GM10248 (cell line): ENCODE measurements around the gene FXYD4.

Experiments
- CTCF ChIA-PET: fragments of 300-600 bp; sonication (Branson Sonifier 250); formaldehyde crosslinking; extraction: SDS; loops from one replicate; lab custom pipeline; 2021; ENCODE audit warnings: antibody characterized with exemption; lab: Yijun Ruan, JAX
- POLR2A ChIA-PET: fragments of 350-650 bp; sonication (Branson Sonifier 250); formaldehyde crosslinking; extraction: SDS; loops from one replicate; lab custom pipeline; 2020; ENCODE audit warnings: antibody characterized with exemption; lab: Yijun Ruan, JAX
- DNase-seq: peaks from one replicate; pipeline ENCODE4 v3.0.0; 2012; ENCODE audit errors: extremely low spot score
- TF ChIP-seq, protein P1 (sequence below): IDR thresholded peaks from 2 replicates; pipeline ENCODE4 v1.5.1; 2012; ENCODE audit warnings: mild to moderate bottlenecking, low read depth; ENCODE audit errors: extremely low read depth, missing control alignments, control extremely low read depth

Gene FXYD4

DNA sequence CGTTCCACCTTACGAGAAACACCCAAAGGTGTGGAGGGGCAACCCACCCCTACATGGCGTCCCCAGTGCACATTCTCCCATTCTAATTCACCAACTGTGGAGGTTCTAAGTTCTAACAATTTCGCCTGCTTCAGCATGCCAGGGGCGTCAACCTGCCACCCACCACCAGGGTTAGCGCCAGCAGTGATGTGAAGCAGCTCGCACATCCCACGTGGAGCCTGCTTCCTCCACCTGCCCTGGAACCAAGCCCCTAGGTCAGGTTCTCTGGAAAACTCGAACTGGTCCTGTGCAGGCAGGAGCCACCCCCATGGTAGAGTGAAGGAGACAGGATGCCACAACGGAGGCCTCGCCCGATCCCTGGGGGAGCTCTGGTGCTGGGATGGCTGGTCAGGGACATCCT, 33.3 kb upstream of the FXYD4 start:
- TF ChIP-seq, protein P1, sequence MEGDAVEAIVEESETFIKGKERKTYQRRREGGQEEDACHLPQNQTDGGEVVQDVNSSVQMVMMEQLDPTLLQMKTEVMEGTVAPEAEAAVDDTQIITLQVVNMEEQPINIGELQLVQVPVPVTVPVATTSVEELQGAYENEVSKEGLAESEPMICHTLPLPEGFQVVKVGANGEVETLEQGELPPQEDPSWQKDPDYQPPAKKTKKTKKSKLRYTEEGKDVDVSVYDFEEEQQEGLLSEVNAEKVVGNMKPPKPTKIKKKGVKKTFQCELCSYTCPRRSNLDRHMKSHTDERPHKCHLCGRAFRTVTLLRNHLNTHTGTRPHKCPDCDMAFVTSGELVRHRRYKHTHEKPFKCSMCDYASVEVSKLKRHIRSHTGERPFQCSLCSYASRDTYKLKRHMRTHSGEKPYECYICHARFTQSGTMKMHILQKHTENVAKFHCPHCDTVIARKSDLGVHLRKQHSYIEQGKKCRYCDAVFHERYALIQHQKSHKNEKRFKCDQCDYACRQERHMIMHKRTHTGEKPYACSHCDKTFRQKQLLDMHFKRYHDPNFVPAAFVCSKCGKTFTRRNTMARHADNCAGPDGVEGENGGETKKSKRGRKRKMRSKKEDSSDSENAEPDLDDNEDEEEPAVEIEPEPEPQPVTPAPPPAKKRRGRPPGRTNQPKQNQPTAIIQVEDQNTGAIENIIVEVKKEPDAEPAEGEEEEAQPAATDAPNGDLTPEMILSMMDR, result no peak
- ChIA-PET CTCF (interaction anchor here (0.8 to 1.5 kb wide), 3 partner anchors 10 to 325 kb away, joined by 3 to 11 read pairs (median 3); no protein-coding TSS in a partner anchor), POLR2A (no interaction called here)
- DNase-seq, result no peak

DNA sequence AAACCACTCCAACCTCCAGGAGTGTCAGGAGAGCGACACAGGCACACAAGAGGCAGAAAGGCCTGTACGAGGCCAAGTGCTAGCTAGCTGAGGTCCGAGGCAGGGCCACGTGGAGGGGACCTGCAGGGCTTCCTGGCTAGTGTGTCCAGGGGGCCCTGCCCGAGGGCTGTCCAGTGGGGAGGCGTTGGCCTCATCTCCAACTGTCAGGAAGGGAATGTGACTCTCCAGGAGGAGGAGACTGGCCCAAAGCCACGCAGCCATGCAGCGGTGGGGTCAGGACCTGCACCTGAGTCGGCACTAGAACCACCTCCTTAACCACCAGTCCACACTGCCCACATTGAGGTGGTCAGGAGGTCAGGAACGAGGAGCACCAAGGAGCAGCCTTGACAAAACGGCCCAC, 32.3 kb upstream of the FXYD4 start:
- ChIA-PET POLR2A (no interaction called here), CTCF (interaction anchor here (0.8 to 1.5 kb wide), 3 partner anchors 9 to 326 kb away, joined by 3 to 11 read pairs (median 3); no protein-coding TSS in a partner anchor)
- TF ChIP-seq, protein P1, result no peak
- no peak for DNase-seq

DNA sequence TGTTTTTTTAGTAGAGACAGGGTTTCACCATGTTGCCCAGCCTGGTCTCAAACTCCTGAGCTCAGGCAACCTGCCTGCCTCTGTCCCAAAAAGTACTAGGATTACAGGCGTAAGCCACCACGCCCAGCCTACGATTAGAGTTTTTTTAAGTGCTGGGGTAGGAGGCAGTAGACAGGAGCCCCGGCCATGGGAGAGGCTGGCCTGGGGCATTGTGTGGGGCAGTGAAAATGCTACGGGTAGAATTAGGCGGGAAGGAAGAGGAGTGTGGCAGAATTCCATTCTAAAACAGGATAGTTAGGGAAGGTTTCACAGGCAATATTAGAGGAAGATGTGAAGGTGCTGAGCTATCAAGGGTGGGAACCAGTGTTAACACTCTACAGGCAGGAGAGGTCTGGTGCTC, 31.3 kb upstream of the FXYD4 start:
- ChIA-PET CTCF (interaction anchor here (1.1 kb wide), 1 partner anchor 56 kb away, joined by 3 read pairs; no protein-coding TSS in a partner anchor), POLR2A (no interaction called here)
- no peak for DNase-seq
- TF ChIP-seq, protein P1, result no peak

DNA sequence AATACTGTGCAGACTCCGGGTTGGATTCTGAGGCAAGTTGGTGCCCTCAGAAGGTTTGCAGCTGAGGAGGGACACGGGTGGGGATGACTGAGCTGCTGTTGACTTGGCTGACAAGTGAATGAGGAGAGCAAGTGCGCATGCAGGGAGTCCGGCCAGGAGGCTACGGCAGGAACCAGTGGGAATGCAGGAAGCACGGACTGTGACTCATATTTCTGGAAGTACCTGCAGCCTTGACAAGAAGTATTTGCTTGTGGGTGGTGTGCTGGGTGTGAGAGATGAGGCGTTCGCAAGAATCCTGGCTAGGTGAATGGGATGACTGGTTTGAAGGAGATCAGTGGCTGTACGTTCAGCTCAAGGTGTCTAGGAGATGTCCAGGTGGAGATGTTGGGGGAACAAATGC, 30.8 kb upstream of the FXYD4 start:
- DNase-seq, result no peak
- CTCF ChIA-PET, result interaction anchor here (1.1 kb wide), 1 partner anchor 56 kb away, joined by 3 read pairs; no protein-coding TSS in a partner anchor
- POLR2A ChIA-PET, result no interaction called here
- TF ChIP-seq, protein P1, result no peak

DNA sequence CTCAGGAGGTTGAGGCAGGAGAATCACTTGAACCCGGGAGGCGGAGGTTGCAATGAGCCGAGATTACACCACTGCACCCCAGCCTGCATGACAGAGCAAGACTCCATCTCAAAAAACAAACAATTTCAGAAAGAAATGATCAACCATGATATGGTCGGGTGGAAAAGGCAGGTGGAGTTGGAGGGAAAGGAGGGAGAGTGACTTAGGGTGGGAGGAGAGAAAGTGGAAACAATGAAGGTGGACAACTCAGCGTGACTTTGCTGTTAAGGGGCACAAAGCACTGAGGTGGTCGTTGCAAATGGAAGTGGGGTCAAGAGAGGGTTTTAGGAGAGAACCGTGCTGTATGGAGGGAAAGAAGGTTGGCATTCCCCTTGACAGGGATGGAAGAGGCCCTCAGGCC, 30.0 kb upstream of the FXYD4 start:
- ChIA-PET POLR2A (no interaction called here), CTCF (no interaction called here)

DNA sequence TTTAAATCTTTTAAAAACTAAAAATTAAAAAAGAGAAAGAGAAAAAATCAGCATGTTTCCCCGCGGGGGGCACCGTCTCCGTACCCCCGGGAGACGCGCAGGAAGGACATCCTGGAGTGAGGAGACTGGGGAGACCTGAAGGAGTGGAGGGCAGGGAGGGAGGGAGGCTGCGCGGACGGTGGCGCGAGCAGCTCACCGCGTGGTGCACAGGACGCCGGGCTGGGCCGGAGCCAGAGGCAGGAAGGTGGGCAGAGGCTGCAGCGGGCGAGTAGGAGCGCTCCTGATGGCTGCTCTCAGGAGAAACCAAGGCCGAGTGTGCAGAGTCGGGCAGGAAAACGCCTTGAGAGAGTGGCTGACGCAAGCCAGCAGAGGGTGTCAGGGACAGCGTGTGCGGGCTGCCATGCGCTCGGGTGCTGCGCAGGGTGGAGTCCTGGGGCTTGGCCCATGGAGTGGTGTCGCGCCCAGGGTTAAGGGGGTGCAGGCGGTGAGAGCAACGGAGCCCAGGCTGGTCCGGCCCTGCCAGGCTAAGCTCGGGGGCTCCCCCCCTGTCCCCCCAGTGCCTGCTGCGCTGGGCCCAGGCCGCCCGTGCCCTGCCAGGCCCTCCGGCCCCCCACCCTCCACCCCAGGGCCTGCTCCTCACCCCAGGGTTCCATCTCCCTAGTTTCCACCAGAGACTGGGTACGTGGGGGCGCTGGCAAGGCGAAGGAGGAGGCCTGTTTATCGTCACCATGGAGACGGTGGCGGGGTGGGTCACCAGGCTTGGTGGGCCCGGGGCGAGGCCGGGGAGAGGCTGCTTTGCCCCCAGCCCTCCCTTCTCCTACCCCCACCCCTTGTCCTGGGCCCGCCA, 28.9 kb upstream of the FXYD4 start:
- ChIA-PET CTCF (no interaction called here), POLR2A (no interaction called here)
- TF ChIP-seq, protein P1, result no peak
- no peak for DNase-seq

More for the DNA sequence above, 30.0 kb upstream of the FXYD4 start:
- TF ChIP-seq, protein P1, result no peak
- no peak for DNase-seq
